Caco-2 (cell line): ENCODE data around the gene FAM187B. TPM values are rescaled to one million over a fixed set of nuclear protein-coding genes. Genes with fewer than 3 reads are reported as not detected.

Source experiments
- BruUV-seq: library from RNA; stranded (reverse); fragments of 400-500 nt; replicated peaks from 2 replicates; lab custom pipeline; 2021; lab: Mats Ljungman, UMichigan
- CTCF ChIA-PET: fragments of 300-600 bp; sonication (Branson Sonifier 250); formaldehyde crosslinking; loops from one replicate; lab custom pipeline; 2022; ENCODE audit warnings: antibody characterized with exemption; lab: Charles Lee
- POLR2A ChIA-PET: fragments of 300-600 bp; sonication (Branson Sonifier 250); formaldehyde crosslinking; loops from one replicate; lab custom pipeline; 2022; ENCODE audit warnings: antibody characterized with exemption; lab: Charles Lee
- DNase-seq, 2 experiments: peaks; one replicate each; pipeline versions ENCODE4 v3.0.0 to v3.0.0-alpha.2; 2020 to 2022
- H3K27me3 ChIP-seq: replicated peaks from 2 replicates; pipeline ENCODE4 v1.6.0; 2011; ENCODE audit warnings: low read length; ENCODE audit not compliant: control insufficient read depth, insufficient read depth
- H3K36me3 ChIP-seq: 2 replicates; pipeline ENCODE4 v1.5.1; 2011; ENCODE audit warnings: low read length; ENCODE audit not compliant: control insufficient read depth, insufficient read depth
- H3K4me1 ChIP-seq: fragments of 250-450 bp; sonication (Bioruptor Pico); 2 replicates; pipeline ENCODE4 v1.5.1; 2020; ENCODE audit warnings: mild to moderate bottlenecking
- H3K4me3 ChIP-seq: 2 replicates; pipeline ENCODE4 v1.5.1; 2011; ENCODE audit warnings: low read depth, mild to moderate bottlenecking, control low read depth, low read length
- H3K9me3 ChIP-seq: fragments of 250-450 bp; sonication (Bioruptor Pico); 2 replicates; pipeline ENCODE4 v1.5.1; 2020; ENCODE audit warnings: mild to moderate bottlenecking, moderate library complexity
- H3K27ac Mint-ChIP-seq: one replicate; pipeline ENCODE4 v1.8.0; 2022; ENCODE audit warnings: mixed read lengths; ENCODE audit not compliant: unreplicated experiment
- H3K27me3 Mint-ChIP-seq: one replicate; pipeline ENCODE4 v1.8.0; 2022; ENCODE audit warnings: mixed read lengths; ENCODE audit not compliant: insufficient read depth, unreplicated experiment
- H3K36me3 Mint-ChIP-seq: one replicate; pipeline ENCODE4 v1.8.0; 2022; ENCODE audit warnings: mild to moderate bottlenecking, mixed read lengths; ENCODE audit not compliant: insufficient read depth, unreplicated experiment
- H3K4me1 Mint-ChIP-seq: one replicate; pipeline ENCODE4 v1.8.0; 2022; ENCODE audit warnings: low read depth, mixed read lengths; ENCODE audit not compliant: unreplicated experiment
- H3K4me3 Mint-ChIP-seq: one replicate; pipeline ENCODE4 v1.8.0; 2022; ENCODE audit warnings: mild to moderate bottlenecking, moderate library complexity, mixed read lengths; ENCODE audit not compliant: unreplicated experiment
- H3K9me3 Mint-ChIP-seq: one replicate; pipeline ENCODE4 v1.8.0; 2022; ENCODE audit warnings: mixed read lengths; ENCODE audit not compliant: unreplicated experiment
- CTCF ChIP-seq, 2 experiments: fragments of 200-600 bp in 1 of 2; IDR thresholded peaks; 1 replicate in 1 of 2; 2 replicates in 1 of 2; pipeline versions ENCODE4 v1.5.1 to v1.8.0; 2011 to 2022; ENCODE audit warnings: antibody characterized with exemption in 1 of 2, control low read depth in 1 of 2, inconsistent platforms in 1 of 2, low read depth in 1 of 2, low read length in 1 of 2, mild to moderate bottlenecking in 1 of 2, moderate library complexity in 1 of 2; ENCODE audit not compliant: insufficient read depth in 1 of 2, severe bottlenecking in 1 of 2, unreplicated experiment in 1 of 2
- intact Hi-C: fragments of 100-400 bp; cut with micrococcal nuclease; formaldehyde crosslinking; loops from one replicate; pipeline ENCODE4 v1.10.0; 2022; ENCODE audit not compliant: unreplicated experiment
- total RNA-seq: library from RNA; stranded (reverse); gene quantifications from 2 replicates; pipeline ENCODE4 v1.2.3, GENCODE V29; 2022

Gene FAM187B
- total RNA-seq, 1 experiment from 2014 or later: not detected

- H3K4me1 Mint-ChIP-seq: peaks cover 7% of the 10 kb centered on the region
Measured at GRCh38 chr19:35204799-35205732, 23.5 kb downstream of the FAM187B start.

GRCh38 chr19:35202722-35203688, 25.5 kb downstream of the FAM187B start:
- intact Hi-C loops: no loop called here
- no TSS peak for BruUV-seq
- H3K36me3 Mint-ChIP-seq: no peaks in the 10 kb centered on the region
- Histone ChIP-seq H3K27me3 (no peaks in the 10 kb centered on the region), H3K9me3 (no peaks in the 10 kb centered on the region; the same call in 1 of the 2 replicates), H3K4me3 (no peak overlapping the region), H3K4me1 (peaks cover 9% of the 10 kb centered on the region; the same call in 1 of the 2 replicates), H3K36me3 (no peaks in the 10 kb centered on the region)
- no peaks in the 10 kb centered on the region for H3K27me3 Mint-ChIP-seq
- no peak overlapping the region for H3K4me3 Mint-ChIP-seq
- no peak for DNase-seq
- H3K27ac Mint-ChIP-seq: no peak overlapping the region
- ChIA-PET POLR2A (no interaction called here), CTCF (no interaction called here)
- no peaks in the 10 kb centered on the region for H3K9me3 Mint-ChIP-seq
- H3K4me1 Mint-ChIP-seq: peaks cover 7% of the 10 kb centered on the region
- no peak for TF ChIP-seq CTCF (IDR thresholded peaks at IDR 0.05; ENCODE audit: insufficient read depth in 1 of 2, low read depth in 1 of 2, low read length in 1 of 2, severe bottlenecking in 1 of 2, unreplicated experiment in 1 of 2)

More at GRCh38 chr19:35204799-35205732, 23.5 kb downstream of the FAM187B start:
- Histone ChIP-seq H3K4me1 (peaks cover 4% of the 10 kb centered on the region; the same call in 1 of the 2 replicates), H3K27me3 (no peaks in the 10 kb centered on the region), H3K36me3 (no peaks in the 10 kb centered on the region), H3K4me3 (no peak overlapping the region), H3K9me3 (no peaks in the 10 kb centered on the region; the same call in 1 of the 2 replicates)
- CTCF ChIA-PET: no interaction called here
- no TSS peak for BruUV-seq
- no peaks in the 10 kb centered on the region for H3K9me3 Mint-ChIP-seq
- POLR2A ChIA-PET: no interaction called here
- no peak overlapping the region for H3K27ac Mint-ChIP-seq
- H3K4me3 Mint-ChIP-seq: no peak overlapping the region
- TF ChIP-seq CTCF (IDR thresholded peaks at IDR 0.05; ENCODE audit: insufficient read depth in 1 of 2, low read depth in 1 of 2, low read length in 1 of 2, severe bottlenecking in 1 of 2, unreplicated experiment in 1 of 2): no peak
- intact Hi-C loops: no loop called here
- no peaks in the 10 kb centered on the region for H3K36me3 Mint-ChIP-seq
- H3K27me3 Mint-ChIP-seq: no peaks in the 10 kb centered on the region
- no peak for DNase-seq

- intact Hi-C loops: no loop called here
- H3K9me3 Mint-ChIP-seq: no peaks in the 10 kb centered on the region
Measured at GRCh38 chr19:35199481-35199880, 29.1 kb downstream of the FAM187B start.

More at GRCh38 chr19:35199481-35199880, 29.1 kb downstream of the FAM187B start:
- CTCF ChIA-PET: no interaction called here
- no peaks in the 10 kb centered on the region; the same call in 1 of the 2 replicates for H3K27me3 ChIP-seq
- Mint-ChIP-seq H3K4me3 (no peak overlapping the region), H3K27me3 (no peaks in the 10 kb centered on the region), H3K36me3 (no peaks in the 10 kb centered on the region), H3K27ac (no peak overlapping the region), H3K4me1 (no peaks in the 10 kb centered on the region)
- no peak overlapping the region for H3K4me3 ChIP-seq
- no peak for TF ChIP-seq CTCF (IDR thresholded peaks at IDR 0.05; ENCODE audit: insufficient read depth in 1 of 2, low read depth in 1 of 2, low read length in 1 of 2, severe bottlenecking in 1 of 2, unreplicated experiment in 1 of 2)
- no TSS peak for BruUV-seq
- POLR2A ChIA-PET: no interaction called here
- no peak for DNase-seq
- peaks cover 9% of the 10 kb centered on the region; the same call in 1 of the 2 replicates for H3K4me1 ChIP-seq
- H3K36me3 ChIP-seq: no peaks in the 10 kb centered on the region
- H3K9me3 ChIP-seq: no peaks in the 10 kb centered on the region
